ENCODE measurements around the gene AP1B1. TPM values are rescaled to one million over a fixed set of nuclear protein-coding genes. Genes with fewer than 3 reads are reported as not detected.

The AP1B1 gene
- total and polyA plus RNA-seq, 2 of the 13 experiments (the other 11 are each of a cell fraction or from before 2014, with no cell fraction given) = 26.6 to 29.7 TPM

GRCh38 chr22:29306175-29306834, 82.1 kb downstream of the AP1B1 start, which contains the start of gene GAS2L1 (continued):
- TF ChIP-seq FOXA3 (CRISPR knock-in tag; IDR thresholded peaks at IDR 0.05) = 0 out of 2 replicates have a peak, but pooled peaks have one; percentile 16
- TF ChIP-seq, protein P1, sequence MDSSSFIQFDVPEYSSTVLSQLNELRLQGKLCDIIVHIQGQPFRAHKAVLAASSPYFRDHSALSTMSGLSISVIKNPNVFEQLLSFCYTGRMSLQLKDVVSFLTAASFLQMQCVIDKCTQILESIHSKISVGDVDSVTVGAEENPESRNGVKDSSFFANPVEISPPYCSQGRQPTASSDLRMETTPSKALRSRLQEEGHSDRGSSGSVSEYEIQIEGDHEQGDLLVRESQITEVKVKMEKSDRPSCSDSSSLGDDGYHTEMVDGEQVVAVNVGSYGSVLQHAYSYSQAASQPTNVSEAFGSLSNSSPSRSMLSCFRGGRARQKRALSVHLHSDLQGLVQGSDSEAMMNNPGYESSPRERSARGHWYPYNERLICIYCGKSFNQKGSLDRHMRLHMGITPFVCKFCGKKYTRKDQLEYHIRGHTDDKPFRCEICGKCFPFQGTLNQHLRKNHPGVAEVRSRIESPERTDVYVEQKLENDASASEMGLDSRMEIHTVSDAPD (CRISPR knock-in tag; IDR thresholded peaks at IDR 0.05) = no peak
- no peak for TF ChIP-seq ZNF292 (CRISPR knock-in tag; IDR thresholded peaks at IDR 0.05; ENCODE audit: borderline replicate concordance, low read depth)
- no peak for TF ChIP-seq SETDB1 (CRISPR knock-in tag; IDR thresholded peaks at IDR 0.05; ENCODE audit: borderline replicate concordance)
- TF ChIP-seq KDM5B (CRISPR knock-in tag; IDR thresholded peaks at IDR 0.05; ENCODE audit: borderline replicate concordance) = peak; percentile 71; the same call in 1 of the 2 replicates
- no peak for TF ChIP-seq DR1 (CRISPR knock-in tag; IDR thresholded peaks at IDR 0.05)
- TF ChIP-seq, protein P2, sequence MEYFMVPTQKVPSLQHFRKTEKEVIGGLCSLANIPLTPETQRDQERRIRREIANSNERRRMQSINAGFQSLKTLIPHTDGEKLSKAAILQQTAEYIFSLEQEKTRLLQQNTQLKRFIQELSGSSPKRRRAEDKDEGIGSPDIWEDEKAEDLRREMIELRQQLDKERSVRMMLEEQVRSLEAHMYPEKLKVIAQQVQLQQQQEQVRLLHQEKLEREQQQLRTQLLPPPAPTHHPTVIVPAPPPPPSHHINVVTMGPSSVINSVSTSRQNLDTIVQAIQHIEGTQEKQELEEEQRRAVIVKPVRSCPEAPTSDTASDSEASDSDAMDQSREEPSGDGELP (IDR thresholded peaks at IDR 0.05; ENCODE audit: borderline replicate concordance, low read depth) = peak; percentile 41; the same call in 1 of the 2 replicates
- peak; percentile 33; the same call in 1 of the 2 replicates for TF ChIP-seq ZNF350 (CRISPR knock-in tag; IDR thresholded peaks at IDR 0.05; ENCODE audit: borderline replicate concordance, low read depth)
- peak; percentile 45; the same call in 1 of the 2 replicates for TF ChIP-seq ZFX (CRISPR knock-in tag; IDR thresholded peaks at IDR 0.05; ENCODE audit: low read depth)
- 0 out of 2 replicates have a peak, but pooled peaks have one; percentile 47 for TF ChIP-seq THRA (CRISPR knock-in tag; IDR thresholded peaks at IDR 0.05; ENCODE audit: borderline replicate concordance)
- TF ChIP-seq ZBTB14 (CRISPR knock-in tag; IDR thresholded peaks at IDR 0.05) = 0 out of 2 replicates have a peak, but pooled peaks have one; percentile 50
- peak; percentile 43; the same call in 1 of the 2 replicates for TF ChIP-seq ZSCAN21 (CRISPR knock-in tag; IDR thresholded peaks at IDR 0.05; ENCODE audit: borderline replicate concordance)
- TF ChIP-seq ZSCAN30 (CRISPR knock-in tag; IDR thresholded peaks at IDR 0.05) = peak; percentile 48; the same call in 1 of the 2 replicates
- no peak for TF ChIP-seq ZNF737 (CRISPR knock-in tag; IDR thresholded peaks at IDR 0.05; ENCODE audit: borderline replicate concordance)
- peak; percentile 62; the same call in 1 of the 2 replicates for TF ChIP-seq MAZ (IDR thresholded peaks at IDR 0.05; ENCODE audit: borderline replicate concordance, low read depth, low read length)
- peak; percentile 8; the same call in 1 of the 2 replicates for TF ChIP-seq MAZ (CRISPR knock-in tag; IDR thresholded peaks at IDR 0.05; ENCODE audit: low read depth)
- no peak; the same call in 1 of the 2 replicates for TF ChIP-seq ZNF746 (CRISPR knock-in tag; IDR thresholded peaks at IDR 0.05)
- TF ChIP-seq SRSF1 (optimal IDR thresholded peaks at IDR 0.05; ENCODE audit: low read depth, low read length) = peak; percentile 59
- no peak for TF ChIP-seq ETS1 (CRISPR knock-in tag; IDR thresholded peaks at IDR 0.05)
- TF ChIP-seq ZNF124 (CRISPR knock-in tag; IDR thresholded peaks at IDR 0.05) = no peak
- no peak for TF ChIP-seq NONO (IDR thresholded peaks at IDR 0.05)
- 0 out of 2 replicates have a peak, but pooled peaks have one; percentile 22 for TF ChIP-seq NONO (CRISPR knock-in tag; conservative IDR thresholded peaks at IDR 0.05)
- TF ChIP-seq FOSL1 (CRISPR knock-in tag; IDR thresholded peaks at IDR 0.05; ENCODE audit: borderline replicate concordance) = no peak
- TF ChIP-seq TP53 (CRISPR knock-in tag; conservative IDR thresholded peaks at IDR 0.05) = no peak

Data from HepG2 (cell line).